ENCODE results near the gene PIK3CA. TPM values are rescaled to one million over a fixed set of nuclear protein-coding genes. Genes with fewer than 3 reads are reported as not detected.
"Not testable (repeated sequence)": the region's sequence is repeated elsewhere in the genome, so short reads cannot be mapped to it uniquely, and the experiment has no call there.

PIK3CA gene
- total RNA-seq, 4 donors from 2014 or later = 33.7 to 47.5 (median 36.0) TPM

DNA sequence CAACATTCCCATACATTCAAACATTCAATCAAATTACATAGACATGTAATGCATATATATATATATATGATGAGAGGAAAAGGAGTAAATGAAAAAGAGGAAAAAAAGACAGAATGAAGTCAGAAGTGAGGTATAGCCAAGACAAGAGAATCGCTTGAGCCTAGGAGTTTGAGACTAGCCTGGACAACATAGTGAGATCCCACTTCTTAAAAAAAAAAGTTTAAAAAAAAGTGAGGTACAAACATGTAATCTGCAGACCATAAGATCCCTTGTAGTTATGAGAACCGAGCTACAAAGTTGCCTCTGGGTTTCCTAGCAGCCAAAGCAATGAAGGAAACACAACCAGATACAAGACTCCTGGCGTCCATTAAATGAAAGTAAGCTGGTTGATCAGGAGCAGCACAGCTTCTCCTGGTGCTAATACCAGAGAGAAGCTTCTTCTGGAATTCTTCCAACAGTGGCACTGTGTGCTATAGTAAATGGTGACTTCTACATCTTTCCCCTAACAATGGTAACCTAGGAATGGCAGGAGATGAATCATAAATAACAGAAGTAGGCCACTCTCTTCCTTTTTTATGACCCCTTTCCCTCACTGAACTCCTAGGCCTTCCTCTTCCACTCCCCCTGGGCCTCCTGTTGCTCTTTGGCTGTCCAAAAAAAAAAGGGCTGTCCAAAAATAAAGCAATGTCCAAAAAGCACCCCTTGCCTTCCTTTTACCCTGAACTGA is 99.3 kb downstream of the PIK3CA start:
- no peak overlapping the region for H3K4me3 ChIP-seq
- DNase-seq (ENCODE audit: extremely low spot score) = no peak
- no peaks in the 10 kb centered on the region for H3K4me1 ChIP-seq
- TF ChIP-seq, protein P1, sequence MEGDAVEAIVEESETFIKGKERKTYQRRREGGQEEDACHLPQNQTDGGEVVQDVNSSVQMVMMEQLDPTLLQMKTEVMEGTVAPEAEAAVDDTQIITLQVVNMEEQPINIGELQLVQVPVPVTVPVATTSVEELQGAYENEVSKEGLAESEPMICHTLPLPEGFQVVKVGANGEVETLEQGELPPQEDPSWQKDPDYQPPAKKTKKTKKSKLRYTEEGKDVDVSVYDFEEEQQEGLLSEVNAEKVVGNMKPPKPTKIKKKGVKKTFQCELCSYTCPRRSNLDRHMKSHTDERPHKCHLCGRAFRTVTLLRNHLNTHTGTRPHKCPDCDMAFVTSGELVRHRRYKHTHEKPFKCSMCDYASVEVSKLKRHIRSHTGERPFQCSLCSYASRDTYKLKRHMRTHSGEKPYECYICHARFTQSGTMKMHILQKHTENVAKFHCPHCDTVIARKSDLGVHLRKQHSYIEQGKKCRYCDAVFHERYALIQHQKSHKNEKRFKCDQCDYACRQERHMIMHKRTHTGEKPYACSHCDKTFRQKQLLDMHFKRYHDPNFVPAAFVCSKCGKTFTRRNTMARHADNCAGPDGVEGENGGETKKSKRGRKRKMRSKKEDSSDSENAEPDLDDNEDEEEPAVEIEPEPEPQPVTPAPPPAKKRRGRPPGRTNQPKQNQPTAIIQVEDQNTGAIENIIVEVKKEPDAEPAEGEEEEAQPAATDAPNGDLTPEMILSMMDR (IDR thresholded peaks at IDR 0.05) = no peak
- TF ChIP-seq POLR2A (IDR thresholded peaks at IDR 0.05; ENCODE audit: low read depth) (no peak), POLR2AphosphoS5 (IDR thresholded peaks at IDR 0.05) (no peak), EP300 (IDR thresholded peaks at IDR 0.05) (no peak)
- H3K9me3 ChIP-seq = no peaks in the 10 kb centered on the region
- no peaks in the 10 kb centered on the region for H3K27me3 ChIP-seq
- intact Hi-C loops (cut with DNase I) = no loop called here
- H3K36me3 ChIP-seq = peaks cover 3 to 43% (median 12%) of the 10 kb centered on the region in 4 donors
- 94% methylated on average over 3 of the region's 3 CpGs for WGBS
- no peak overlapping the region for H3K27ac ChIP-seq (replicated peaks in 1 of 4)

DNA sequence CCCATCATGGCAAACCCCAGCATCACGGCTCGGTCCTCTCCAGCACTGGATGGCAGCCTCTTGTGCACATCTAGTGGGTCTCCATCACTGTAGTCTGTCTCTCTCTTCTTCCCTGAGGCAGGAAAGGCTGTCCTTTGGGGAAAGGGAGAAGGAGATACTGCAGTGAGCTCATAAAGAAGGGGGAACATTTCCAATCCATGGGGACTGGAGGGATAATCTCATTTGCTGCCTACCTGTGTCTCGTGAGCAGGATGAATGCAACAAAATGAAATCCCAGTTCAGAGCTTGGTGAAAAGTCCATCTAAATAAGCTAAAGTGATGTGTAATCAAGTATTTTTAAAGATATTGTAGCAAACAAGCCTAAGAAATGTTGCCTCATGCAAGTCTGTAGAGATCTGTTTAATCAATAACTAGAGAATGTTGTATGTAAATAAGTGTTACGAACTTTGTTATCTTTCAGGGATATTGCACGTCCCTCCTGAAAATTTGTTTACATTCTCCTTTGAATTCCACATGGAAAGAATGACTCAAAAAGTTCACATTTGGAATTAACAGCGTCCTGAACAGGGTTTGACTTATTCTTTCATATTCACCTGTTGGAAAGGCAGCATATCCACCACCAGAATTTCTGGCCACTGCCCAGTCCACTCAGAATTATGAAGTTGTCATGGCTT is 102.8 kb downstream of the PIK3CA start, which contains the start of gene KCNMB3:
KCNMB3 (minus strand) TSS at position 312 of the 674 bp plus-strand sequence; CDS start at position 188, 124 bp downstream.
- peaks cover 0 to 3% (median 0%) of the 10 kb centered on the region in 4 donors for H3K4me1 ChIP-seq
- no peak within 1 kb of the TSS for H3K27ac ChIP-seq (replicated peaks in 1 of 4)
- TF ChIP-seq, protein P1 (IDR thresholded peaks at IDR 0.05) = no peak
- TF ChIP-seq EP300 (IDR thresholded peaks at IDR 0.05) (no peak), POLR2A (IDR thresholded peaks at IDR 0.05; ENCODE audit: low read depth) (no peak), POLR2AphosphoS5 (IDR thresholded peaks at IDR 0.05) (no peak)
- no peak within 1 kb of the TSS for H3K4me3 ChIP-seq
- no peaks in the 10 kb centered on the region for H3K9me3 ChIP-seq
- H3K27me3 ChIP-seq = no peaks in the 10 kb centered on the region
- intact Hi-C loops (cut with DNase I) = no loop called here
- 91% methylated on average over 6 of the region's 6 CpGs for WGBS
- DNase-seq (ENCODE audit: extremely low spot score) = no peak
- peaks cover 3 to 28% (median 12%) of the 10 kb centered on the region in 4 donors for H3K36me3 ChIP-seq

DNA sequence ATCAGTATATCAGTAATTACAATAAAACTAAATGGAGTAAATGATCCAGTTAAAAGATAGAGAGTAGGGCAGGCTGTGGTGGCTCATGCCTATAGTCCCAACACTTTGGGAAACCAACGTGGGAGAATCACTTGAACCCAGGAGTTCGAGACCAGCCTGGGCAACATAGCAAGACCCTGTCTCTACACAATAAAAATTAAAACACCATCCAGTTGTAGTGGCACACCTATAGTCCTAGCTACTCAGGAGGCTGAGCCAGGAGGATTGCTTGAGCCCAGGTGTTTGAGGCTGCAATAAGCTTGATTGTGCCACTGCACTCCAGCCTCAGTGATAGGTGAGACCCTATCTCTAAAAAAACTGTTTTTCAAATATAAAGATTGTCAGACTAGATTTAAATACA is 108.7 kb downstream of the PIK3CA start:
- H3K9me3 ChIP-seq = peaks cover 0 to 3% (median 0%) of the 10 kb centered on the region in 4 donors
- H3K4me3 ChIP-seq = no peak overlapping the region
- H3K36me3 ChIP-seq = no peaks in the 10 kb centered on the region
- no peak overlapping the region for H3K27ac ChIP-seq (replicated peaks in 1 of 4)
- DNase-seq (ENCODE audit: extremely low spot score) = peak; percentile 57
- 90% methylated on average over 2 of the region's 2 CpGs for WGBS
- TF ChIP-seq EP300 (IDR thresholded peaks at IDR 0.05) = no peak
- TF ChIP-seq POLR2A (IDR thresholded peaks at IDR 0.05; ENCODE audit: low read depth) = no peak
- TF ChIP-seq, protein P1 (IDR thresholded peaks at IDR 0.05) = no peak
- no peak for TF ChIP-seq POLR2AphosphoS5 (IDR thresholded peaks at IDR 0.05)
- H3K4me1 ChIP-seq = peaks cover 0 to 10% (median 6%) of the 10 kb centered on the region in 4 donors
- no peaks in the 10 kb centered on the region for H3K27me3 ChIP-seq
- intact Hi-C loops (cut with DNase I) = no loop called here

DNA sequence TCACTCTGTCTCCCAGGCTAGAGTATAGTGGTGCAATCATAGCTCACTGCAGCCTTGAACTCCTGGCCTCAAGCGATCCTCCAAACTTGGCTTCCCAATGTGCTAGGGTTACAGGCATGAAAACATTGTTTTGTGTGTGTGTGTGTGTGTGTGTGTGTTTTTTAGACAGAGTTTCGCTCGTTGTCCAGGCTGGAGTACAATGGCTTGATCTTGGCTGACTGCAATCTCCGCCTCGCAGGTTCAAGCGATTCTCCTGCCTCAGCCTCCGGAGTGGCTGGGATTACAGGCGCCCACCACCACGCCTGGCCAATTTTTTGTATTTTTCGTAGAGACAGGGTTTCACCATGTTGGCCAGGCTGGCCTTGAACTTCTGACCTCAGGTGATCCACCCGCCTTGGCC is 109.6 kb downstream of the PIK3CA start:
- intact Hi-C loops (cut with DNase I); H3K4me3 ChIP-seq; H3K36me3 ChIP-seq; H3K9me3 ChIP-seq; H3K27ac ChIP-seq (replicated peaks in 1 of 4); H3K27me3 ChIP-seq: not testable (repeated sequence)
- peaks cover 0 to 11% (median 6%) of the 10 kb centered on the region in 4 donors for H3K4me1 ChIP-seq
- WGBS = 98% methylated on average over 11 of the region's 11 CpGs
- peak; percentile 42 for DNase-seq (ENCODE audit: extremely low spot score)

DNA sequence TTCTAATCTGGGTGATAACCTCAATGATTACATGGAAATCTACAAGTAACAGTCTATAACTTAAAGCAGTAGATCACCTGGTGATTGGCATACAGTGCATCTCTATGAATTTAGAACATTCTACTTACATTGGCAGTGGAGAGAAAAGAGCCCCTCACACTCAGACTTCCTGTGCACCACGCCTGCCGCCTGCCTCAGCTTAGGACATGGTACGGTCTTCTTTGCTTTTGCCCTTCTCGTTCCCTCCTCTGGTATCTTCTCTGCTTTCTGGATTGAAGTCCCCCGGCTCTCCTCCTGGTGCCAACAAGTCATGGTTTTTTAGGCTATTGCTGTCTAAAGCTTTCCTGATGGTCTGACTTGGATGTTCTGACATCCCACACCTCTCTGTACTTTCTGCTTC is 110.7 kb downstream of the PIK3CA start:
- TF ChIP-seq, protein P1 (IDR thresholded peaks at IDR 0.05) = no peak
- TF ChIP-seq EP300 (IDR thresholded peaks at IDR 0.05) (no peak), POLR2AphosphoS5 (IDR thresholded peaks at IDR 0.05) (no peak)
- no peak overlapping the region for H3K4me3 ChIP-seq
- no peaks in the 10 kb centered on the region for H3K36me3 ChIP-seq
- WGBS = 78% methylated on average over 5 of the region's 5 CpGs
- H3K27me3 ChIP-seq = no peaks in the 10 kb centered on the region
- intact Hi-C loops (cut with DNase I) = no loop called here
- DNase-seq (ENCODE audit: extremely low spot score) = peak; percentile 75
- H3K9me3 ChIP-seq = peaks cover 0 to 3% (median 0%) of the 10 kb centered on the region in 4 donors
- H3K27ac ChIP-seq (replicated peaks in 1 of 4) = no peak overlapping the region
- H3K4me1 ChIP-seq = peaks cover 0 to 11% (median 6%) of the 10 kb centered on the region in 4 donors

DNA sequence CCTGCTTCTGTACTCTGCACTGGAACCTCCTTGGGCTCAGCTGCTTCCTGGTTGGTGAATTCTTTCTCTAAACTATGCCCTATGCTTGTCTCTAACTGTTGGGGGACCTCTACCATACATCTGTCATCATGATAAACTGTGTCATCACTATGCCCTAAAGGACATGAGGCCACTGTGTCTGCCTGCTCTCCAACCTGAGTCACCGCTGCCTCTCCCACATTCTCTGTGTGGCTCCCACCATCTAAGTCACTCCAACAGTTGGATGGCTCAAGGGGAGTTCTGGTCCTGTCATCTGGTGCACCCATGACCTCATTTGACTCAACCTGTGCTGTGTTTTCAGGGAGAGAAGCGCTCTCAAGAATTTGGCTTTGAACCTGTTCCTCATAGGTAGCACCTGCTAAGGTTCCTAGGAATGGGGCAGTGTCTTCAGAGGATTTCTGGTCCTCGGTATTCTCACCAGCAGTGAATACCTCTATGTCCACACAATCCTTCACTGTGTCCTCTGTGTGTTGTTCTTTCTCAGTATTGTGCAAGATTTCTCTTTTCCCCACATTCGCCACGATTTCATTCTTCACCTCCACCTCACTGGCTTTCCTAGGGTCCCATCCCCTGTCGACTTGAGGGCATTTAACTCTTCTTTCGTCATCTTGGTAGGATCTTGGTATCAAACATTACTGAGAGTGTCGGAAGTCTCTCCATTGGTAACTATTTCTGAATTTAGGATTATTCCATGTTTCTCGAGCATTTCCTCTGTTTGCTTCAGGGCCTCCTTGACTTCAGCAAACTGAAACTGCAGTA is 112.0 kb downstream of the PIK3CA start:
- not testable (repeated sequence) for H3K36me3 ChIP-seq; H3K27ac ChIP-seq (replicated peaks in 1 of 4); H3K9me3 ChIP-seq; H3K27me3 ChIP-seq
- H3K4me3 ChIP-seq = peak overlapping the region; percentile 59 to 89 (median 80)
- intact Hi-C loops (cut with DNase I) = loop anchor here (5.0 kb wide), 1 partner anchor 113 kb away; the partner anchor contains the start of gene PIK3CA
- DNase-seq (ENCODE audit: extremely low spot score) = peak; percentile 42
- peaks cover 0 to 12% (median 11%) of the 10 kb centered on the region in 4 donors for H3K4me1 ChIP-seq
- WGBS = 97% methylated on average over 9 of the region's 9 CpGs
